22Rv1 (cell line): ENCODE data around the gene ZNF81.
"Not testable (repeated sequence)": the region's sequence is repeated elsewhere in the genome, so short reads cannot be mapped to it uniquely, and the experiment has no call there.

Source experiments
- H3K27ac ChIP-seq: fragments of 450-650 bp; 2 replicates; pipeline ENCODE4 v1.5.1; 2017
- CTCF ChIP-seq: fragments of 450-650 bp; IDR thresholded peaks from 2 replicates; pipeline ENCODE4 v1.5.1; 2017; ENCODE audit warnings: mild to moderate bottlenecking
- ZFX ChIP-seq: fragments of 450-650 bp; IDR thresholded peaks from 2 replicates; pipeline ENCODE4 v1.6.1; 2017; ENCODE audit warnings: antibody characterized with exemption, borderline replicate concordance

ZNF81 gene

GRCh38 chrX:47936224-47936939 lies 99.7 kb downstream of the ZNF81 start:
- no peak overlapping the region for H3K27ac ChIP-seq
- TF ChIP-seq ZFX: no peak
- no peak for TF ChIP-seq CTCF

GRCh38 chrX:47936940-47937317 lies 100.2 kb downstream of the ZNF81 start:
- TF ChIP-seq ZFX (no peak), CTCF (no peak)
- H3K27ac ChIP-seq: no peak overlapping the region

- no peak overlapping the region for H3K27ac ChIP-seq
- TF ChIP-seq ZFX: no peak
- TF ChIP-seq CTCF: no peak
Observed at GRCh38 chrX:47940448-47940847, 103.7 kb downstream of the ZNF81 start.

GRCh38 chrX:47941423-47941822 lies 104.7 kb downstream of the ZNF81 start:
- TF ChIP-seq CTCF: no peak
- no peak for TF ChIP-seq ZFX
- H3K27ac ChIP-seq: no peak overlapping the region

- H3K27ac ChIP-seq: not testable (repeated sequence)
Observed at GRCh38 chrX:47955295-47955694, 118.6 kb downstream of the ZNF81 start.

- H3K27ac ChIP-seq: no peak overlapping the region
- TF ChIP-seq CTCF (no peak), ZFX (no peak)
Observed at GRCh38 chrX:47956016-47956415, 119.3 kb downstream of the ZNF81 start.

GRCh38 chrX:47958206-47958605 lies 121.5 kb downstream of the ZNF81 start:
- H3K27ac ChIP-seq: not testable (repeated sequence)

- no peak for TF ChIP-seq ZFX
- no peak for TF ChIP-seq CTCF
- no peak overlapping the region for H3K27ac ChIP-seq
Observed at GRCh38 chrX:47958761-47959342, 122.2 kb downstream of the ZNF81 start.
